Smooth muscle cell (in vitro differentiated cells): ENCODE measurements around the gene PCDH9. TPM values are rescaled to one million over a fixed set of nuclear protein-coding genes. Genes with fewer than 3 reads are reported as not detected.
A peak's percentile ranks its signal among the peaks of the same experiment; 100 is the strongest.

ENCODE experiments used
- DNase-seq: peaks from one replicate; lab custom pipeline; 2025; ENCODE audit not compliant: unreplicated experiment; lab: John Stamatoyannopoulos, UW
- H2AFZ ChIP-seq: fragments of 200-600 bp; sonication (generic); 2 replicates; pipeline ENCODE4 v1.6.0; 2016; ENCODE audit warnings: antibody characterized with exemption, low read depth, mild to moderate bottlenecking
- H3F3A ChIP-seq: fragments of 200-600 bp; sonication (generic); 2 replicates; pipeline ENCODE4 v1.6.0; 2017; ENCODE audit warnings: antibody characterized with exemption, low read depth
- H3K27ac ChIP-seq: fragments of 200-600 bp; sonication (generic); 2 replicates; pipeline ENCODE4 v1.5.1; 2016; ENCODE audit warnings: low read depth, mild to moderate bottlenecking
- H3K27me3 ChIP-seq: fragments of 200-600 bp; sonication (generic); 2 replicates; pipeline ENCODE4 v1.6.1; 2016; ENCODE audit warnings: low read depth, mild to moderate bottlenecking
- H3K36me3 ChIP-seq: fragments of 200-600 bp; sonication (generic); 2 replicates; pipeline ENCODE4 v1.5.1; 2016; ENCODE audit warnings: low read depth
- H3K4me1 ChIP-seq: fragments of 200-600 bp; sonication (generic); 2 replicates; pipeline ENCODE4 v1.5.1; 2016; ENCODE audit warnings: low read depth
- H3K4me2 ChIP-seq: fragments of 200-600 bp; sonication (generic); 2 replicates; pipeline ENCODE4 v1.6.0; 2016; ENCODE audit warnings: mild to moderate bottlenecking
- H3K4me3 ChIP-seq: fragments of 200-600 bp; sonication (generic); 2 replicates; pipeline ENCODE4 v1.5.1; 2016; ENCODE audit warnings: mild to moderate bottlenecking
- H3K79me2 ChIP-seq: fragments of 200-600 bp; sonication (generic); 2 replicates; pipeline ENCODE4 v1.6.0; 2016; ENCODE audit warnings: low read depth, mild to moderate bottlenecking
- H3K9ac ChIP-seq: fragments of 200-600 bp; sonication (generic); 2 replicates; pipeline ENCODE4 v1.6.0; 2016; ENCODE audit warnings: low read depth
- H3K9me3 ChIP-seq: fragments of 200-600 bp; sonication (generic); replicated peaks from 2 replicates; pipeline ENCODE4 v1.5.1; 2016; ENCODE audit warnings: low read depth
- H4K20me1 ChIP-seq: fragments of 200-600 bp; sonication (generic); 2 replicates; pipeline ENCODE4 v1.6.0; 2016; ENCODE audit warnings: low read depth
- CTCF ChIP-seq: fragments of 200-600 bp; sonication (generic); IDR thresholded peaks from 2 replicates; pipeline ENCODE4 v1.5.1; 2017; ENCODE audit warnings: borderline replicate concordance, mild to moderate bottlenecking, antibody characterized with exemption; ENCODE audit not compliant: insufficient read depth, poor library complexity, severe bottlenecking
- WGBS: methylation state at CpG from one replicate; pipeline ENCODE4 v1.1.7; 2016; ENCODE audit warnings: low lambda C conversion rate; 5-methylcytosine and 5-hydroxymethylcytosine counted together
- polyA plus RNA-seq: library from polyadenylated mRNA; unstranded; fragments of >200 nt; fragmentation: Nextera tagmentation; extraction: Ambion mirVana; gene quantifications from 2 replicates; pipeline ENCODE4 v1.2.1, GENCODE V29; 2016
- total RNA-seq: library from RNA; depleted of rRNA; stranded (reverse); fragments of >200 nt; gene quantifications from 2 replicates; pipeline ENCODE4 v1.2.3, GENCODE V29; 2014

Gene PCDH9
- total and polyA plus RNA-seq, 2 experiments from 2014 or later, result 0.65 to 1.9 TPM

- H3K79me2 ChIP-seq, result no peaks in the 10 kb centered on the region
- no peak overlapping the region for H3K4me3 ChIP-seq
- peaks cover 10% of the 10 kb centered on the region for H3K4me1 ChIP-seq
- H3K27ac ChIP-seq, result peak overlapping the region; percentile 69
- no peaks in the 10 kb centered on the region for H4K20me1 ChIP-seq
- no peak for TF ChIP-seq CTCF
- peak overlapping the region; percentile 73 for H3K4me2 ChIP-seq
- peaks cover 4% of the 10 kb centered on the region for H3F3A ChIP-seq
- WGBS, result 6% methylated on average over 1 of the region's 1 CpG
- peak overlapping the region; percentile 23 for H3K9ac ChIP-seq
- no peak for DNase-seq
- peak overlapping the region; percentile 69 for H2AFZ ChIP-seq
- no peaks in the 10 kb centered on the region for H3K27me3 ChIP-seq
- H3K36me3 ChIP-seq, result no peaks in the 10 kb centered on the region
- no peaks in the 10 kb centered on the region for H3K9me3 ChIP-seq
These were observed 314.4 kb downstream of the PCDH9 start for GRCh38 chr13:66915596-66916185.

- TF ChIP-seq CTCF, result no peak
- no peaks in the 10 kb centered on the region for H3K36me3 ChIP-seq
- peak overlapping the region; percentile 54 for H3K27ac ChIP-seq
- 35% methylated on average over 4 of the region's 4 CpGs for WGBS
- H3F3A ChIP-seq, result peaks cover 4% of the 10 kb centered on the region
- no peaks in the 10 kb centered on the region for H3K79me2 ChIP-seq
- H3K9me3 ChIP-seq, result no peaks in the 10 kb centered on the region
- peak overlapping the region; percentile 98 for H2AFZ ChIP-seq
- no peaks in the 10 kb centered on the region for H3K27me3 ChIP-seq
- H3K4me2 ChIP-seq, result peak overlapping the region; percentile 73
- peak overlapping the region; percentile 6 for H3K9ac ChIP-seq
- DNase-seq, result no peak
- no peak overlapping the region for H3K4me3 ChIP-seq
- H3K4me1 ChIP-seq, result peaks cover 10% of the 10 kb centered on the region
- H4K20me1 ChIP-seq, result no peaks in the 10 kb centered on the region
These were observed 316.0 kb downstream of the PCDH9 start for GRCh38 chr13:66914155-66914554.

- Histone ChIP-seq H4K20me1 (no peaks in the 10 kb centered on the region), H3K36me3 (no peaks in the 10 kb centered on the region)
- no peak for TF ChIP-seq CTCF
These were observed 318.7 kb downstream of the PCDH9 start for GRCh38 chr13:66911411-66911939.

GRCh38 chr13:66899955-66900354 is 330.2 kb downstream of the PCDH9 start:
- Histone ChIP-seq H3K27ac (no peak overlapping the region), H3K36me3 (no peaks in the 10 kb centered on the region), H2AFZ (no peak overlapping the region), H3K4me1 (no peaks in the 10 kb centered on the region), H3K4me3 (no peak overlapping the region), H4K20me1 (no peaks in the 10 kb centered on the region), H3K9ac (no peak overlapping the region), H3K9me3 (no peaks in the 10 kb centered on the region), H3K4me2 (no peak overlapping the region), H3K27me3 (no peaks in the 10 kb centered on the region), H3K79me2 (no peaks in the 10 kb centered on the region), H3F3A (no peaks in the 10 kb centered on the region)
- no peak for DNase-seq
- TF ChIP-seq CTCF, result no peak
- WGBS, result 52% methylated on average over 3 of the region's 3 CpGs

More at GRCh38 chr13:66911411-66911939, 318.7 kb downstream of the PCDH9 start:
- Histone ChIP-seq H2AFZ (no peak overlapping the region), H3K27ac (no peak overlapping the region), H3K9me3 (no peaks in the 10 kb centered on the region), H3K4me2 (no peak overlapping the region), H3K27me3 (no peaks in the 10 kb centered on the region), H3K4me3 (no peak overlapping the region), H3K4me1 (peaks cover 10% of the 10 kb centered on the region), H3F3A (peaks cover 4% of the 10 kb centered on the region), H3K79me2 (no peaks in the 10 kb centered on the region), H3K9ac (no peak overlapping the region)
- DNase-seq, result no peak
- 92% methylated on average over 4 of the region's 4 CpGs for WGBS
